NCI-H774 (cell line): Measurements from ENCODE around the gene SYT6.

ENCODE experiments used
- DNase-seq: peaks from one replicate; lab custom pipeline; 2025; lab: John Stamatoyannopoulos, UW

Gene SYT6

GRCh38 chr1:114092186-114093062 is 61.2 kb downstream of the SYT6 start:
- DNase-seq: no peak

- DNase-seq: no peak
Observed at GRCh38 chr1:114091711-114092110, 62.0 kb downstream of the SYT6 start.

- DNase-seq: no peak
Observed at GRCh38 chr1:114090738-114091505, 62.7 kb downstream of the SYT6 start.

GRCh38 chr1:114089502-114090138 is 64.0 kb downstream of the SYT6 start:
- DNase-seq: no peak

GRCh38 chr1:114088392-114089299 is 65.0 kb downstream of the SYT6 start:
- DNase-seq: no peak

- no peak for DNase-seq
Observed at GRCh38 chr1:114087495-114087894, 66.2 kb downstream of the SYT6 start.

- no peak for DNase-seq
Observed at GRCh38 chr1:114086601-114087368, 66.9 kb downstream of the SYT6 start.

- no peak for DNase-seq
Observed at GRCh38 chr1:114082867-114083585, 70.6 kb downstream of the SYT6 start.

GRCh38 chr1:114082304-114082630 is 71.4 kb downstream of the SYT6 start:
- DNase-seq: no peak

GRCh38 chr1:114081437-114082303 is 72.0 kb downstream of the SYT6 start:
- DNase-seq: no peak

- DNase-seq: no peak
Observed at GRCh38 chr1:114080511-114081436, 72.9 kb downstream of the SYT6 start.

- no peak for DNase-seq
Observed at GRCh38 chr1:114079596-114080190, 74.0 kb downstream of the SYT6 start.

GRCh38 chr1:114078116-114078515 is 75.6 kb downstream of the SYT6 start:
- no peak for DNase-seq

- DNase-seq: no peak
Observed at GRCh38 chr1:114077188-114077587, 76.5 kb downstream of the SYT6 start.

GRCh38 chr1:114076308-114076707 is 77.4 kb downstream of the SYT6 start:
- no peak for DNase-seq

GRCh38 chr1:114075546-114076242 is 78.0 kb downstream of the SYT6 start:
- no peak for DNase-seq

- DNase-seq: no peak
Observed at GRCh38 chr1:114075105-114075504, 78.6 kb downstream of the SYT6 start.
